Gastroesophageal sphincter (tissue), 3 donors: ENCODE measurements around the gene FABP3.

Experiments
- CTCF ChIP-seq, 4 experiments: fragments of 200-600 bp in 2 of 4; fragments of 450-650 bp in 2 of 4; sonication (generic) in 1 of 4; IDR thresholded peaks; one replicate each; pipeline ENCODE4 v1.5.1; 2017 to 2019; ENCODE audit warnings: antibody characterized with exemption in 4 of 4, mild to moderate bottlenecking in 2 of 4, moderate library complexity in 2 of 4
- EP300 ChIP-seq: sonication (generic); formaldehyde crosslinking; IDR thresholded peaks from one replicate; pipeline ENCODE4 v1.6.1; 2017; ENCODE audit warnings: antibody characterized with exemption, mild to moderate bottlenecking

DNA sequence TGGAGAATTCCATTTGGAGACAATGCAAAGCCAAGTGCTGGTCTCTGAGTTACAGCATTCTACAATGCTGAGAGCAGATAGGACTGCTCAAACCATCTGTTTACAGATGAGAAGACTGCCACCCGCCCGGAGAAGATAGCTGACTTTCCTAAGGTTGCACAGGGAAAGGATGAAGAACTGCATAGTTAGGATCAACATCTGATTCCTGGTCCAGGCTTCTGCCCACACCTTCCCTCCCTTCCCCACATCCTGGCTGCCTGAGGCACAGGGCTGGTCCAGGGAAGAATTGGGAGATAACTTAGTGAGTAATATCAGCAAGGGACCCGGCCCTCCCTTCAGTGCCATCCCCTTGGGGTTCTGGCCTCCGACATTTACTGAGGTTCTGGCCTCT is 42.1 kb upstream of the FABP3 start:
- no peak for TF ChIP-seq EP300
- TF ChIP-seq CTCF (IDR thresholded peaks at IDR 0.05): no peak
